Central memory CD8-positive, alpha-beta T cell (primary cell): ENCODE results near the gene EIF3M.
"Not testable (repeated sequence)": the region's sequence is repeated elsewhere in the genome, so short reads cannot be mapped to it uniquely, and the experiment has no call there.

ENCODE experiments used
- ATAC-seq: fragments of 150-1000 bp; cut with Tn5 transposase; replicated peaks from 2 replicates; pipeline ENCODE4 v1.10.0; 2022; ENCODE audit warnings: mild to moderate bottlenecking, moderate FRiP score, moderate number of reproducible peaks; ENCODE audit not compliant: poor library complexity, severe bottlenecking; ENCODE audit errors: extremely low read depth
- DNase-seq, 2 donors: peaks; one replicate each; pipeline ENCODE4 v3.0.0; 2021; ENCODE audit warnings: low spot score in 2 of 2
- H3K27ac Mint-ChIP-seq: one replicate; pipeline ENCODE4 v1.8.0; 2022; ENCODE audit warnings: low read depth, mild to moderate bottlenecking, moderate library complexity, mixed read lengths
- H3K27me3 Mint-ChIP-seq: one replicate; pipeline ENCODE4 v1.8.0; 2022; ENCODE audit warnings: mixed read lengths
- H3K36me3 Mint-ChIP-seq: one replicate; pipeline ENCODE4 v1.8.0; 2022; ENCODE audit warnings: mild to moderate bottlenecking, moderate library complexity, mixed read lengths; ENCODE audit not compliant: insufficient read depth
- H3K4me1 Mint-ChIP-seq: one replicate; pipeline ENCODE4 v1.8.0; 2022; ENCODE audit warnings: mixed read lengths
- H3K4me3 Mint-ChIP-seq: one replicate; pipeline ENCODE4 v1.8.0; 2022; ENCODE audit warnings: mild to moderate bottlenecking, moderate library complexity, mixed read lengths
- H3K9me3 Mint-ChIP-seq: one replicate; pipeline ENCODE4 v1.8.0; 2022; ENCODE audit warnings: mixed read lengths

Gene EIF3M

GRCh38 chr11:32571039-32571438, 12.6 kb upstream of the EIF3M start:
- Mint-ChIP-seq H3K4me3 (no peak overlapping the region), H3K36me3 (no peaks in the 10 kb centered on the region), H3K27ac (no peak overlapping the region), H3K27me3 (peaks cover 31% of the 10 kb centered on the region), H3K9me3 (no peaks in the 10 kb centered on the region), H3K4me1 (peaks cover 12% of the 10 kb centered on the region)
- ATAC-seq = no peak
- no peak for DNase-seq

GRCh38 chr11:32573228-32573627, 10.4 kb upstream of the EIF3M start:
- Mint-ChIP-seq H3K27me3 (peaks cover 31% of the 10 kb centered on the region), H3K36me3 (no peaks in the 10 kb centered on the region), H3K27ac (no peak overlapping the region), H3K4me3 (no peak overlapping the region), H3K4me1 (no peaks in the 10 kb centered on the region), H3K9me3 (no peaks in the 10 kb centered on the region)
- DNase-seq (no peak), ATAC-seq (no peak)

- DNase-seq (no peak), ATAC-seq (no peak)
- H3K27ac Mint-ChIP-seq = no peak overlapping the region
- H3K27me3 Mint-ChIP-seq = peaks cover 31% of the 10 kb centered on the region
- H3K36me3 Mint-ChIP-seq = no peaks in the 10 kb centered on the region
- no peak overlapping the region for H3K4me3 Mint-ChIP-seq
- H3K9me3 Mint-ChIP-seq = no peaks in the 10 kb centered on the region
- H3K4me1 Mint-ChIP-seq = no peaks in the 10 kb centered on the region
These were observed 9.2 kb upstream of the EIF3M start for GRCh38 chr11:32574421-32574820.

GRCh38 chr11:32575070-32575469, 8.6 kb upstream of the EIF3M start:
- Mint-ChIP-seq H3K27me3 (peaks cover 29% of the 10 kb centered on the region), H3K4me1 (no peaks in the 10 kb centered on the region), H3K27ac (no peak overlapping the region), H3K9me3 (no peaks in the 10 kb centered on the region), H3K36me3 (no peaks in the 10 kb centered on the region), H3K4me3 (no peak overlapping the region)
- ATAC-seq (no peak), DNase-seq (no peak)

- ATAC-seq = no peak
- H3K4me3 Mint-ChIP-seq = no peak overlapping the region
- no peak overlapping the region for H3K27ac Mint-ChIP-seq
- H3K27me3 Mint-ChIP-seq = peaks cover 16% of the 10 kb centered on the region
- no peaks in the 10 kb centered on the region for H3K4me1 Mint-ChIP-seq
- DNase-seq = no peak
- no peaks in the 10 kb centered on the region for H3K9me3 Mint-ChIP-seq
- no peaks in the 10 kb centered on the region for H3K36me3 Mint-ChIP-seq
These were observed 7.2 kb upstream of the EIF3M start for GRCh38 chr11:32576456-32576855.

GRCh38 chr11:32580967-32581366, 2.7 kb upstream of the EIF3M start:
- no peaks in the 10 kb centered on the region for H3K27me3 Mint-ChIP-seq
- peaks cover 22% of the 10 kb centered on the region for H3K36me3 Mint-ChIP-seq
- no peak for DNase-seq
- peaks cover 24% of the 10 kb centered on the region for H3K4me1 Mint-ChIP-seq
- no peak for ATAC-seq
- no peaks in the 10 kb centered on the region for H3K9me3 Mint-ChIP-seq
- no peak overlapping the region for H3K27ac Mint-ChIP-seq
- H3K4me3 Mint-ChIP-seq = no peak overlapping the region

GRCh38 chr11:32581556-32581955, 2.1 kb upstream of the EIF3M start:
- Mint-ChIP-seq H3K9me3 (no peaks in the 10 kb centered on the region), H3K4me1 (peaks cover 30% of the 10 kb centered on the region), H3K27ac (no peak overlapping the region), H3K36me3 (peaks cover 23% of the 10 kb centered on the region), H3K4me3 (no peak overlapping the region), H3K27me3 (no peaks in the 10 kb centered on the region)
- ATAC-seq = no peak
- DNase-seq = no peak

- ATAC-seq (no peak), DNase-seq (no peak)
- peaks cover 35% of the 10 kb centered on the region for H3K4me1 Mint-ChIP-seq
- H3K36me3 Mint-ChIP-seq = peaks cover 40% of the 10 kb centered on the region
- no peaks in the 10 kb centered on the region for H3K9me3 Mint-ChIP-seq
- H3K4me3 Mint-ChIP-seq = peak overlapping the region; percentile 96
- H3K27me3 Mint-ChIP-seq = no peaks in the 10 kb centered on the region
- peak overlapping the region; percentile 97 for H3K27ac Mint-ChIP-seq
These were observed 1.3 kb downstream of the EIF3M start for GRCh38 chr11:32584921-32585320.

- peaks cover 37% of the 10 kb centered on the region for H3K4me1 Mint-ChIP-seq
- H3K9me3 Mint-ChIP-seq = no peaks in the 10 kb centered on the region
- H3K4me3 Mint-ChIP-seq = peak overlapping the region; percentile 96
- no peak overlapping the region for H3K27ac Mint-ChIP-seq
- no peak for DNase-seq
- ATAC-seq = no peak
- peaks cover 52% of the 10 kb centered on the region for H3K36me3 Mint-ChIP-seq
- no peaks in the 10 kb centered on the region for H3K27me3 Mint-ChIP-seq
These were observed 3.1 kb downstream of the EIF3M start for GRCh38 chr11:32586576-32587190.

- no peak overlapping the region for H3K4me3 Mint-ChIP-seq
- ATAC-seq (no peak), DNase-seq (no peak)
- H3K36me3 Mint-ChIP-seq = peaks cover 73% of the 10 kb centered on the region
- H3K27ac Mint-ChIP-seq = no peak overlapping the region
- H3K9me3 Mint-ChIP-seq = no peaks in the 10 kb centered on the region
- H3K27me3 Mint-ChIP-seq = no peaks in the 10 kb centered on the region
- H3K4me1 Mint-ChIP-seq = peaks cover 35% of the 10 kb centered on the region
These were observed 10.6 kb downstream of the EIF3M start for GRCh38 chr11:32594272-32594671.

GRCh38 chr11:32596114-32596513, 12.5 kb downstream of the EIF3M start:
- Mint-ChIP-seq H3K36me3 (peaks cover 65% of the 10 kb centered on the region), H3K27ac (peak overlapping the region; percentile 80), H3K4me1 (peaks cover 35% of the 10 kb centered on the region)
- not testable (repeated sequence) for ATAC-seq, DNase-seq, H3K9me3 Mint-ChIP-seq, H3K27me3 Mint-ChIP-seq, H3K4me3 Mint-ChIP-seq

GRCh38 chr11:32597921-32598320, 14.3 kb downstream of the EIF3M start:
- DNase-seq (no peak), ATAC-seq (no peak)
- no peak overlapping the region for H3K4me3 Mint-ChIP-seq
- H3K4me1 Mint-ChIP-seq = peaks cover 25% of the 10 kb centered on the region
- H3K9me3 Mint-ChIP-seq = no peaks in the 10 kb centered on the region
- no peaks in the 10 kb centered on the region for H3K27me3 Mint-ChIP-seq
- peaks cover 67% of the 10 kb centered on the region for H3K36me3 Mint-ChIP-seq
- no peak overlapping the region for H3K27ac Mint-ChIP-seq

- no peak for ATAC-seq
- Mint-ChIP-seq H3K9me3 (peaks cover 4% of the 10 kb centered on the region), H3K27me3 (no peaks in the 10 kb centered on the region), H3K4me1 (peaks cover under 1% of the 10 kb centered on the region), H3K27ac (no peak overlapping the region), H3K36me3 (peaks cover 48% of the 10 kb centered on the region), H3K4me3 (no peak overlapping the region)
- DNase-seq = no peak
These were observed 19.2 kb downstream of the EIF3M start for GRCh38 chr11:32602657-32603415.
